Measurements from ENCODE around the gene ZMYND8.
"Not testable (repeated sequence)": the region's sequence is repeated elsewhere in the genome, so short reads cannot be mapped to it uniquely, and the experiment has no call there.

Gene ZMYND8

DNA sequence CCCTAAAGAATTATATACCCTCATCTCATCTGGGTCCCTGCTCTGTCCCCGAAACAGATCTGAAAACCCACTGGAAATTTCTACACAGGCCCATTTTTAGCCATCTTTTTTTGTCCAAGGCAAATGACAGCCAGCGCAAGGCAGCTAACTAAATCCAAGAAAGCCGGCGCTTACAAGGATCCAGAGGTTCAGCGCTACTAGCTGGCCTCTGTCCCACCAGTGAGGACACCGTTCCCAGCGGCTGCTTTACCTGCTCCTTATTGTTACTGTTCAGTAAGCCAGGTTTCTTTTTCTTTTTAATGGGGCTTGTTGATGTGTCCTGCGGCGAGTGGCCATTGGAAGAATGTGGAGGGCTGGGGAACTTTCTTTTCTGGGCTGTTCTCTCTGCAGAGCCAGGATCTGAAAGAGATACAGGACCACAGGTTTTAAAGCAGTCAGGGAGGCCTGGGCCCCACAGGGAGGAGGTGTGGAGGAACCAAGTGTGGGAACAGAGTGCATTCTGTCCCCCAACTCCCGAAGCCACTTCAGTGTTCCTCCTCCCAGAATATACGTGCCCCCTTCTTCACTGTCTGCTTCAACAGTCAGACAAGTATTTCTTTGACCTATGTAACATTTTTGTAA lies 46.6 kb downstream of the ZMYND8 start:
- no peak for FAIRE-seq
- DNase-seq (ENCODE audit: insufficient read length, low spot score): no peak
- no peak for TF ChIP-seq POLR2A (IDR thresholded peaks at IDR 0.05; ENCODE audit: low read depth, low read length)

DNA sequence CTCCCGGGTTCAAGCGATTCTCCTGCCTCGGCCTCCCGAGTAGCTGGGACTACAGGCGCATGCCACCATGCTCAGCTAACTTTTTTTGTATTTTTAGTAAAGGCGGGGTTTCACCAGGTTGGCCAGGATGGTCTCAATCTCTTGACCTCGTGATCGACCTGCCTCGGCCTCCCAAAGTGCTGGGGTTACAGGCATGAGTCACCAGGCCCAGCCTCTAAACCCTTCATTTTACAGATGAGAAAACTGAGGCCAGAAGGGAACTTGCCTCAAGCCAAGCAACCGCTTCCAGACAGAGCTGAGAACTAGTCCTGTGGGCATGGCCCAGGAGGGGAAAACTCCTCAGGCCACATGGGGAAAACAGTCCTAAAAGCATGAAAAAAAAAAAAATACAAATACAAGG lies 47.1 kb downstream of the ZMYND8 start:
- FAIRE-seq (no peak), DNase-seq (ENCODE audit: insufficient read length, low spot score) (no peak)
- TF ChIP-seq POLR2A (IDR thresholded peaks at IDR 0.05; ENCODE audit: low read depth, low read length): no peak

DNA sequence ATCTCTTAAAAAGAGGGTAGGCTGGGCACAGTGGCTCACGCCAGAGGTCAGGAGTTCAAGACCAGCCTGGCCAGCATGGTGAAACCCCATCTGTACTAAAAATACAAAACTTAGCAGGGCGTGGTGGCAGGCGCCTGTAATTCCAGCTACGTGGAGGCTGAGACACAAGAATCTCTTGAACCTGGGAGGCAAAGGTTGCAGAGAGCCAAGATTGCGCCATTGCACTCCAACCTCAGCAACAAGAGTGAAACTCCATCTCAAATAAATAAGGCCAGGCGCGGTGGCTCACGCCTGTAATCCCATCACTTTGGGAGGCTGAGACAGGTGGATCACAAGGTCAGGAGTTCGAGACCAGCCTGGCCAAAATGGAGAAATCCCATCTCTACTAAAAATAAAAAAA lies 48.9 kb downstream of the ZMYND8 start:
- not testable (repeated sequence) for FAIRE-seq; DNase-seq (ENCODE audit: insufficient read length, low spot score)

DNA sequence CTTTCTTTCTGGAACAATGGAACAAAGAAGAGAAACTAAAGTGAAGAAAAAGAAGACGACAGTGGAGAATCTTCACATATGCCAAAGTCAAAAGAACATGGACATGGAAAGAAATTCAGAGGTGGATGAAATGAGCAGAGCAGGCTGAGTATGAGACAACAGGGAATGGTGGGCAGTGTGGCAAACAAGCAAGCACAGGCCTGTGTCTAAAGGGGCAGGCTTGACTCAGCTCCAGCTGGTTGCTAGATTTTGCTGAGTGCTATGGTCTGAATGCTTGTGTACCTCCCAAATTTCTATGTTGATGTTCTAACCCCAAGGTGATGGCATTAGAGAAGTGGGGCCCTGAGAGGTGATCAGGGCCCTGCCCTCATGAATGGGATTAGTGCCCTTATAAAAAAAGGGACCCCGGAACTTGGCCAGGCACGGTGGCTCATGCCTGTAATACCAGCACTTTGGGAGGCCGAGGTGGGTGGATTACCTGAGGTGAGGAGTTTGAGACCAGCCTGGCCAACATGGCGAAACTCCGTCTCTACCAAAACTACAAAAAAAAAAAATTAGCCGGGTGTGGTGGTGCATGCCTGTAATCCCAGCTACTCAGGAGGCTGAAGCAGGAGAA lies 49.6 kb downstream of the ZMYND8 start:
- FAIRE-seq (no peak), DNase-seq (ENCODE audit: insufficient read length, low spot score) (no peak)
- no peak for TF ChIP-seq POLR2A (IDR thresholded peaks at IDR 0.05; ENCODE audit: low read depth, low read length)

DNA sequence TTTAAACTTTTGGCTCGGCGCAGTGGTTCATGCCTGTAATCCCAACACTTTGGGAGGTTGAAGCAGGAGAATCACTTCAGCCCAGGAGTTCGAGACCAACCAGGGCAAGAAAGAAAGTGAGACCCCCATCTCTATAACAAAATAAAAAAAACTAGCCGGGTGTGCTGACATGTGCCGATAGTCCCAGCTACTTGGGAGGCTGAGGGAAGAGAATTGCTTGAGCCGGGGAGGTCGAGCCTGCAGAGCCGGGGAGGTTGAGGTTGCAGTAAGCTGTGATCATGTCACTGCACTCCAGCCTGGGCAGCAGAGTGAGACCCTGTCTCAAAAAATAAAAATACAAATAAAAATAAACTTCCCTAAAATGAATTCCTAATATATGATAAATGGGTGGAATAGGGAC lies 50.4 kb downstream of the ZMYND8 start:
- FAIRE-seq (no peak), DNase-seq (ENCODE audit: insufficient read length, low spot score) (no peak)

DNA sequence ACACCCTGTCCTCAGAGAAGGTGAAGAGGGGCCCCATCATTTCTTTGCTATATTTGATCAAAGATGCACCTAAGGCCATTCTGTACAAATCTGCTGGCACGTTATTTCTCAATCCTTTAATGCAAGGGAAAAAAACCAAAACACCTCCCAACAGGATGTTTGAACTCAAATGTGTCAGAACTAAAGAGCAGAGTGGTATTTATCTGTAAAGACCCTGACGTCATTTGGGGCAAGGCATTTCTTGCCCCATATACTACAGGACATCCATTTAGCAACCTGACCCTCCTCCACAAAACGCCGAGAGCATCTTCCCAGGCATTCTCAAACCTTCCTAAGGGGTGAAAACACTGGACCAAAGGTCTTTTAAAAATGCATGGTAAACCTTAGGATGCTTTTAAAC lies 50.8 kb downstream of the ZMYND8 start:
- TF ChIP-seq POLR2A (IDR thresholded peaks at IDR 0.05; ENCODE audit: low read depth, low read length): no peak
- DNase-seq (ENCODE audit: insufficient read length, low spot score): no peak
- no peak for FAIRE-seq

More for the DNA sequence above, 50.4 kb downstream of the ZMYND8 start:
- no peak for TF ChIP-seq POLR2A (IDR thresholded peaks at IDR 0.05; ENCODE audit: low read depth, low read length)

DNA sequence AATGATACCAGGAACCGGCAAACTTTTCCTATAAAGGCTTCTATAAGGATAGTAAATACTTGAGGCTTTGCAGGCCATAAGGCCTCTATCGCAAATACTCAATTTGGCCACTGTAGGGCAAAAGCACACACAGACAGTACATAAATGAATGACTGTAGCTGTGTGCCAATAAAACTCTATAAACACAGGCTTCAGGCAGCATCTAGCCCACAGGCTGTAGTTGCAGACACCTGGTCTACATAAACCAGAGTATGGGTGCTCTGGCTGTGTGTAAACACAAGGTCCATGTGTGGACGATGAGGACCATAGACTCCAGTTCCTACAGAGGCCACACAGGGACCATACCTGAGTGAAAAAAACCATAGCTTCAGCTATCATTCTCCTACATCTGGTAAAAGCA lies 52.2 kb downstream of the ZMYND8 start:
- TF ChIP-seq POLR2A (IDR thresholded peaks at IDR 0.05; ENCODE audit: low read depth, low read length): no peak
- FAIRE-seq: no peak
- DNase-seq (ENCODE audit: insufficient read length, low spot score): no peak

DNA sequence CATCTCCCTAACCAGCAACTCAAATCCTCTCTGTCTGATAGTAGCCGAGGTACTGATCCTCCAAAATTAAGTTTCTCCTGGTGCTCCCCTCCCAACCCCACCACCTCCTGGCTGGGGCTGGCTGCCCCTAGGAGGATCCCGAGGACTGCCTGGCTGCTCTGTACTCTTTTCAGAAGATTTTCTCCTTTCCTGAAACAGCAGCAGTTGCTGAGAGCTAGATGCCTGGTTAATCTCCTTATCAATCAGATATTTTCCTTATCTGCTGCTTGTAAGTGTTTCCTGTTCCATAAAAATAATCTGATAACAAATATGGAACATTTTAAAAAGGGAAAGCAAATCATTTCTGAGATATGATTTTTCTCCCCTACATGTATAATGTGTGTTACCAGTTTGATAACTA lies 52.8 kb downstream of the ZMYND8 start:
- no peak for TF ChIP-seq POLR2A (IDR thresholded peaks at IDR 0.05; ENCODE audit: low read depth, low read length)
- no peak for DNase-seq (ENCODE audit: insufficient read length, low spot score)
- no peak for FAIRE-seq

DNA sequence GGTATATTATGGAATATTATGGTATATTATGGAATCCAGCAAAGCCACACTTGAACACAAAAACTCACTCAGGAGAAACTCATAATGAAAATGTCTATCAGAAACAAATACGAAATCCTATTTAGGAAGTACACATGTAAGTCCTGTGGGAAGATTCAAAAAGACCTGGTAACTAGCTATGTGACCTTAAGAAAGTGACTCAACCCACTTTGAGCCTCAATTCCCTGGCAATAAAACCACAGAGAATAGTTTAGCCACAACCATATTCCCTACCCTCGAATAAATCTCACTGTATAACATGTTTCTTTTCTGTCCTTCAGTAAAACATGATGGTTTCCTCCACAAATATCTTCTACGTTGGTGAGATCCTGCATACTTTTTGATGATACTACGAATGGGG lies 56.4 kb downstream of the ZMYND8 start:
- DNase-seq (ENCODE audit: insufficient read length, low spot score) (no peak), FAIRE-seq (no peak)

DNA sequence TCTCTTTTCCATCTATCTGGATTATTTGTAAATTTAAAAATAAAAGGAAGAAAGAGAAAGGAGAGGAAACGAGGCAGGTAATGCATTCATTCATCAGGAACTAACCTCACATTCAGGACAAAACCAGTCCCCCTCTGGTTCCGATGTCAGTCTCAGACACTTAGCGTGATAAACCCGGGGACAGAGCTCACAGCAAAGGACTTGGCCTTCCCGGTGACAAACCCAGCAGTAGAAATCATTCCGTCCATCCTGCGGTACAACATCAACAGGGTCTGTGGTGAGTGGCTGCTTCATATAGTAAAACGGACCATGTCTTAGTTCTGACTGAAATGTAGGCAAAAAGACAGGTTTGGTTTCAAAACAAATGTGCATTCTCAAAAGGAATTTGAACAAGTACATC lies 57.9 kb downstream of the ZMYND8 start:
- TF ChIP-seq POLR2A (IDR thresholded peaks at IDR 0.05; ENCODE audit: low read depth, low read length): no peak
- DNase-seq (ENCODE audit: insufficient read length, low spot score) (no peak), FAIRE-seq (no peak)

More for the DNA sequence above, 56.4 kb downstream of the ZMYND8 start:
- no peak for TF ChIP-seq POLR2A (IDR thresholded peaks at IDR 0.05; ENCODE audit: low read depth, low read length)

DNA sequence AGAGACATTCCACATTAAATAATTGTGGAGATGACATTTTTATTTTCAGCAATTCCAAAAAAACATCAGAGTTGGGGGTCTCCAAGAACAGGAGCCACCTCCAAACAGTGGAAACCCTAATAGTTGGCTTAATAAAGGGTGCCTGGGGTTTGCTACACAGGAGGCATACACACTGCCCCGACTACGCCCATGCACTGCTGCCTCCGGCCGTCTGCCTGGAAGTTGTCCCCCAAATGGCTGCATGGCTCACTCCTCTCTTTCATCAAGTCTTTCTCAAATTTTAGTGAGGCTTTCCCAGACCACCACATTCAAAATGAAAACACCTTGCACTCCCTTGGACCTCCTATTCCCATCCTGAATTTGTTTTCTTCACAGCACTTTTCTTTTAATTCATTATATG lies 58.8 kb downstream of the ZMYND8 start:
- no peak for DNase-seq (ENCODE audit: insufficient read length, low spot score)
- no peak for TF ChIP-seq POLR2A (IDR thresholded peaks at IDR 0.05; ENCODE audit: low read depth, low read length)
- no peak for FAIRE-seq

DNA sequence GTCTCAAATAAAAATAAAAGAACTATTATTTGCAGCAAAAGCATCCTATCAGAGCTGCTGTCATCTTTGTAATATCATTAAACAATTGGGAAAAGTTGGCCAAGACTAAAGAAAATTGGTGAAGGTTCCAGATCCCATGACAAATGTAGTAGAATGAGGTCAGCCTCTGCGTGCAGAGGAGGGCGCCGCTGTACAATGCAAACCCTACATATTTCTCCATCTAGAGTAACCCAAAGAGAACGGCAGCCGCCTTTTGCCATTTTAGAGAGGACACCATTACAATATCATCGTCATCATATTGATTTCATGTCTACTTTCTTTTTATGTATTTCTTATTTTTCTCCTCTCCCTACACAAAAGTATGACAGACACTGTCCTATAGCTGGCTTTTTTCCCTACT lies 59.5 kb downstream of the ZMYND8 start:
- DNase-seq (ENCODE audit: insufficient read length, low spot score) (no peak), FAIRE-seq (no peak)
- TF ChIP-seq POLR2A (IDR thresholded peaks at IDR 0.05; ENCODE audit: low read depth, low read length): no peak

DNA sequence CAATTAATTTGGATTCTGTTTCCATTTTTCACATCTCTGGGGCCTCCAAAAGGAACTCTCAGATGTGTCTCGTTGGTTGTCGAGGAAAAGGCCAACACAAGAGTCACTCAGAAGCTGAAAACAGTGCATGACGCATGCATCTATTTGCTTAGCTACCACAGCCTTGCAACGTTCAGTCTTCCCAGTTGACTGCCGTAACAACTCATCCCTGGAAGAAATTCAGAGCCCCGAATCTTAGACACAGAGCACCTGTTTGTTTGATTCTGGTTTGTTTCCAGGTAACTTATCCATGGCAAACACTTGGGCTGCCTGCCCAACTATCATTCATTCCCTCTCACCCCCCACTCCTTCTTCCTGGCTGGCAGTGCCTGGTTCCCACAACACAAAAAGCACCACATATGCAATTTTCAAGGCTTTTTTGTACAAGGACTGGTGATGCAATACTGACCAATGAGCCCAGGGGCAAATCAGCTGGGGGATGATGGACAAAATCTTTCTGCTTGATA lies 60.5 kb downstream of the ZMYND8 start:
- no peak for DNase-seq (ENCODE audit: insufficient read length, low spot score)
- FAIRE-seq: no peak
- TF ChIP-seq POLR2A (IDR thresholded peaks at IDR 0.05; ENCODE audit: low read depth, low read length): no peak

DNA sequence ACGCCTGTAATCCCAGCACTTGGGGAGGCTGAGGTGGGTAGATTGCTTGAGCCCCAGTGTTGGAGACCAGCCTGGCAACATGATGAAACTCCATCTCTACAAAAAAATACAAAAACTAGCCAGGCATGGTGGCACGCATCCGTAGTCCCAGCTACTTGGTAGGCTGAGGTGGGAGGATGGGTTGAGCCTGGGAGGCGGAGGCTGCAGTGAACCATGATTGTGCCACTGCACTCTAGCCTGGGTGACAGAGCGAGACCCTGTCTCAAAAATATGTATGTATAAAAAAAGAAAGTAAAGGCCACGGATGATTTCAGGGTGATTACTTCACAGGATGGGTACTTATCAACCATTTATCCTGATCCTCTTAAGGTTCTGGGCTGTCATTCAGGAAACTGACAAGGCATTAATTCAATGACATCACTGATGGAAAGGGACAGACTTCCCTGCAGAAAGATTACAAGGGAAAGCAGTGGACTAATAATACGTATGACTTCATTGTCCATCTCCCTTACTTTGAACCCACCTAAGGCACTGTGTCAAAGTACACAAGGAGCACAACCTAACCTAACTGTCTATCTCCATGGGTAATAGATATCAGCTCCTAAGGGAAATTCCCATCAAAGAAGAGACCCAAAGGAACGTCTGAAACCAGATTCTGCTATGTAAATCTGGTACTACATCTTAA lies 61.2 kb downstream of the ZMYND8 start:
- no peak for FAIRE-seq
- no peak for TF ChIP-seq POLR2A (IDR thresholded peaks at IDR 0.05; ENCODE audit: low read depth, low read length)
- DNase-seq (ENCODE audit: insufficient read length, low spot score): no peak

DNA sequence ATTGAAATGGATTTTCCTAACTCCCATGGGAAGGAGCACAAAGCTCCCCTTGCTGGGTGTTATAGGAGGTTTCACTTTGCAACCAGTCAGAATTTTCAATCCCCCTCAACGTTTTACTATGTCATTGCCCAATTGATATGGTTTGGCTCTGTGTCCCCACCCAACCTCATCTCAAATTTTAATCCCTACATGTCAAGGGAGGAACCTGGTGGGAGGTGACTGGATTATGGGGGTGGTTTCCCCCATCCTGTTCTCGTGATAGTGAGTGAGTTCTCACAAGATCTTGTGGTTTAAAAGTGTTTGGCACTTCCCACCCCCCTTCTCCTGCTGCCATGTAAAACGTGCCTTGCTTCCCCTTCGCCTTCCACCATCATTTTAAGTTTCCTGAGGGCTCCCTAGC lies 62.9 kb downstream of the ZMYND8 start:
- DNase-seq (ENCODE audit: insufficient read length, low spot score): no peak
- no peak for TF ChIP-seq POLR2A (IDR thresholded peaks at IDR 0.05; ENCODE audit: low read depth, low read length)
- FAIRE-seq: no peak

All from H54 (cell line).